ENCODE data around the gene MRPS33.

Gene MRPS33

GRCh38 chr7:141014125-141014523 is 628 bp downstream of the MRPS33 start:
- Histone ChIP-seq H3K27me3 (ENCODE audit: insufficient read depth, low read depth, severe bottlenecking) (no peaks in the 10 kb centered on the region), H3K9me3 (ENCODE audit: severe bottlenecking) (no peaks in the 10 kb centered on the region), H3K4me3 (ENCODE audit: low read depth, low read length) (peak overlapping the region; percentile 75), H3K36me3 (peaks cover 3% of the 10 kb centered on the region), H3K27ac (peak overlapping the region; percentile 88)
- TF ChIP-seq CTCF (IDR thresholded peaks at IDR 0.05; ENCODE audit: low read depth, low read length): no peak
- DNase-seq: no peak

- Histone ChIP-seq H3K27me3 (ENCODE audit: insufficient read depth, low read depth, severe bottlenecking) (no peaks in the 10 kb centered on the region), H3K27ac (no peak overlapping the region), H3K36me3 (peaks cover 4% of the 10 kb centered on the region), H3K4me3 (ENCODE audit: low read depth, low read length) (no peak overlapping the region), H3K9me3 (ENCODE audit: severe bottlenecking) (no peaks in the 10 kb centered on the region)
- no peak for TF ChIP-seq CTCF (IDR thresholded peaks at IDR 0.05; ENCODE audit: low read depth, low read length)
- DNase-seq: no peak
Observed at GRCh38 chr7:141013345-141013715, 1.4 kb downstream of the MRPS33 start.

- H3K36me3 ChIP-seq: peaks cover 9% of the 10 kb centered on the region
- H3K4me3 ChIP-seq (ENCODE audit: low read depth, low read length): no peak overlapping the region
- no peaks in the 10 kb centered on the region for H3K9me3 ChIP-seq (ENCODE audit: severe bottlenecking)
- DNase-seq: no peak
- H3K27me3 ChIP-seq (ENCODE audit: insufficient read depth, low read depth, severe bottlenecking): no peaks in the 10 kb centered on the region
- H3K27ac ChIP-seq: no peak overlapping the region
- TF ChIP-seq CTCF (IDR thresholded peaks at IDR 0.05; ENCODE audit: low read depth, low read length): no peak
Observed at GRCh38 chr7:141012696-141013344, 1.9 kb downstream of the MRPS33 start.

GRCh38 chr7:141012044-141012685 is 2.6 kb downstream of the MRPS33 start:
- peaks cover 12% of the 10 kb centered on the region for H3K36me3 ChIP-seq
- H3K27me3 ChIP-seq (ENCODE audit: insufficient read depth, low read depth, severe bottlenecking): no peaks in the 10 kb centered on the region
- peak; percentile 77 for TF ChIP-seq CTCF (IDR thresholded peaks at IDR 0.05; ENCODE audit: low read depth, low read length)
- no peak overlapping the region for H3K4me3 ChIP-seq (ENCODE audit: low read depth, low read length)
- H3K27ac ChIP-seq: no peak overlapping the region
- H3K9me3 ChIP-seq (ENCODE audit: severe bottlenecking): no peaks in the 10 kb centered on the region
- peak; percentile 70 for DNase-seq

GRCh38 chr7:141011443-141011842 is 3.3 kb downstream of the MRPS33 start:
- Histone ChIP-seq H3K27me3 (ENCODE audit: insufficient read depth, low read depth, severe bottlenecking) (no peaks in the 10 kb centered on the region), H3K4me3 (ENCODE audit: low read depth, low read length) (no peak overlapping the region), H3K9me3 (ENCODE audit: severe bottlenecking) (no peaks in the 10 kb centered on the region), H3K36me3 (peaks cover 12% of the 10 kb centered on the region), H3K27ac (no peak overlapping the region)
- DNase-seq: no peak
- no peak for TF ChIP-seq CTCF (IDR thresholded peaks at IDR 0.05; ENCODE audit: low read depth, low read length)

Data from WERI-Rb-1 (cell line).